Right lobe of liver (tissue), 6 donors: ENCODE results near the gene DIP2C. TPM values are rescaled to one million over a fixed set of nuclear protein-coding genes. Genes with fewer than 3 reads are reported as not detected.
A peak's percentile ranks its signal among the peaks of the same experiment; 100 is the strongest.

Source experiments
- ATAC-seq, 4 donors: fragments of 200-7000 bp; cut with Tn5 transposase; one replicate each; pipeline ENCODE4 v1.9.1; 2020; ENCODE audit warnings: mild to moderate bottlenecking in 4 of 4, moderate library complexity in 4 of 4
- DNase-seq, 3 donors: peaks; one replicate each; pipeline ENCODE4 v3.0.0-alpha.2; 2020
- H3K27ac ChIP-seq, 3 donors: fragments of 200-600 bp; one replicate each; pipeline ENCODE4 v1.8.0; 2022
- H3K27me3 ChIP-seq, 2 donors: fragments of 200-600 bp; one replicate each; pipeline ENCODE4 v1.8.0; 2022
- H3K36me3 ChIP-seq, 4 donors: fragments of 200-600 bp; sonication (generic) in 1 of 4; one replicate each; pipeline versions ENCODE4 v1.5.1 to v1.8.0; 2017 to 2022; ENCODE audit warnings: control low read depth in 1 of 4
- H3K4me1 ChIP-seq, 4 donors: fragments of 200-600 bp; sonication (generic) in 1 of 4; one replicate each; pipeline versions ENCODE4 v1.5.1 to v1.8.0; 2017 to 2022; ENCODE audit warnings: control low read depth in 1 of 4
- H3K4me3 ChIP-seq, 3 donors: fragments of 200-600 bp; one replicate each; pipeline ENCODE4 v1.8.0; 2022
- H3K9me3 ChIP-seq, 4 donors: fragments of 200-600 bp; sonication (generic) in 1 of 4; one replicate each; pipeline versions ENCODE4 v1.5.1 to v1.8.0; 2017 to 2022; ENCODE audit warnings: control low read depth in 1 of 4
- CTCF ChIP-seq, 4 donors: fragments of 200-600 bp in 3 of 4; fragments of 450-650 bp in 1 of 4; IDR thresholded peaks; one replicate each; pipeline versions ENCODE4 v1.5.1 to v1.8.0; 2016 to 2022; ENCODE audit warnings: antibody characterized with exemption in 4 of 4, mild to moderate bottlenecking in 2 of 4
- POLR2A ChIP-seq: fragments of 450-650 bp; IDR thresholded peaks from one replicate; pipeline ENCODE4 v1.6.1; 2017; ENCODE audit warnings: antibody characterized with exemption, mild to moderate bottlenecking
- WGBS: methylation state at CpG from one replicate; pipeline ENCODE4 v1.1.6; 2018; ENCODE audit warnings: low coverage, low lambda C conversion rate; ENCODE audit not compliant: insufficient coverage; ENCODE audit errors: missing lambda C conversion rate; 5-methylcytosine and 5-hydroxymethylcytosine counted together
- intact Hi-C, 2 donors: fragments of 100-400 bp; cut with DNase I; formaldehyde crosslinking; loops; one replicate each; pipeline versions ENCODE4 v1.11.2 to v1.14.1; 2022
- total RNA-seq, 6 experiments: library from RNA; depleted of rRNA in 2 of 6; stranded (reverse); fragments of >200 nt in 2 of 6; fragmentation: NEBNext Ultra II Directional in 3 of 6; extraction: Animal tissue kit (Norgen Biotek cat#: 25700) in 3 of 6; gene quantifications; one replicate each; pipeline versions ENCODE4 v1.1.0 to v1.2.4, GENCODE V29; 2016 to 2023
- donor health status: DM: no; HTN: yes; CAD: no.
- donor health status: DM: no; HTN: no; CAD: no.
- donor health status: DM: no; HTN: no; CAD: no.
- donor health status: DM: no; HTN: yes; CAD: no.
- donor health status: DM: no; HTN: yes; CAD: no.

The DIP2C gene
- total RNA-seq, 6 experiments from 2014 or later = 8.0 to 13.5 (median 11.7) TPM

- intact Hi-C loops = no loop called here
- H3K27me3 ChIP-seq = no peaks in the 10 kb centered on the region
- no peak overlapping the region for H3K27ac ChIP-seq
- no peaks in the 10 kb centered on the region for H3K9me3 ChIP-seq
- 83% methylated on average over 6 of the region's 15 CpGs for WGBS
- ATAC-seq = no peak
- TF ChIP-seq POLR2A = no peak
- no peak overlapping the region for H3K4me3 ChIP-seq
- DNase-seq = no peak
- peaks cover 0 to 9% (median 0%) of the 10 kb centered on the region in 4 donors for H3K4me1 ChIP-seq
- no peaks in the 10 kb centered on the region for H3K36me3 ChIP-seq
Observed at GRCh38 chr10:517872-518475, 171.5 kb downstream of the DIP2C start.

- intact Hi-C loops = no loop called here
- ATAC-seq (no peak), DNase-seq (no peak)
- Histone ChIP-seq H3K27ac (no peak overlapping the region), H3K4me3 (no peak overlapping the region), H3K9me3 (no peaks in the 10 kb centered on the region), H3K4me1 (peaks cover 0 to 9% (median 0%) of the 10 kb centered on the region in 4 donors), H3K27me3 (no peaks in the 10 kb centered on the region), H3K36me3 (no peaks in the 10 kb centered on the region)
- TF ChIP-seq CTCF (IDR thresholded peaks at IDR 0.05) (no peak), POLR2A (no peak)
- WGBS = 73% methylated on average over 10 of the region's 11 CpGs
Observed at GRCh38 chr10:517241-517830, 172.1 kb downstream of the DIP2C start.

GRCh38 chr10:516764-517163, 172.7 kb downstream of the DIP2C start:
- H3K4me3 ChIP-seq = no peak overlapping the region
- peaks cover 0 to 9% (median 0%) of the 10 kb centered on the region in 4 donors for H3K4me1 ChIP-seq
- intact Hi-C loops = no loop called here
- H3K27me3 ChIP-seq = no peaks in the 10 kb centered on the region
- no peak for DNase-seq
- no peaks in the 10 kb centered on the region for H3K9me3 ChIP-seq
- WGBS = 71% methylated on average over 3 of the region's 10 CpGs
- TF ChIP-seq POLR2A = no peak
- TF ChIP-seq CTCF (IDR thresholded peaks at IDR 0.05) = no peak
- H3K36me3 ChIP-seq = no peaks in the 10 kb centered on the region
- no peak for ATAC-seq
- H3K27ac ChIP-seq = no peak overlapping the region

- 82% methylated on average over 6 of the region's 8 CpGs for WGBS
- Histone ChIP-seq H3K4me1 (peaks cover 0 to 9% (median 0%) of the 10 kb centered on the region in 4 donors), H3K9me3 (no peaks in the 10 kb centered on the region), H3K27me3 (no peaks in the 10 kb centered on the region), H3K27ac (no peak overlapping the region), H3K36me3 (no peaks in the 10 kb centered on the region), H3K4me3 (no peak overlapping the region)
- ATAC-seq = no peak
- no peak for TF ChIP-seq POLR2A
- no peak for TF ChIP-seq CTCF (IDR thresholded peaks at IDR 0.05)
- intact Hi-C loops = no loop called here
- DNase-seq = no peak
Observed at GRCh38 chr10:515674-516073, 173.8 kb downstream of the DIP2C start.

GRCh38 chr10:514137-514671, 175.3 kb downstream of the DIP2C start:
- no peaks in the 10 kb centered on the region for H3K9me3 ChIP-seq
- no peak for TF ChIP-seq CTCF (IDR thresholded peaks at IDR 0.05)
- no peak for TF ChIP-seq POLR2A
- ATAC-seq (peak; percentile 30 to 61 (median 48)), DNase-seq (peak in 1 of 3 donors; percentile 10)
- H3K4me1 ChIP-seq = peaks cover 0 to 9% (median 0%) of the 10 kb centered on the region in 4 donors
- no peak overlapping the region for H3K27ac ChIP-seq
- no peaks in the 10 kb centered on the region for H3K27me3 ChIP-seq
- 45% methylated on average over 7 of the region's 22 CpGs for WGBS
- H3K36me3 ChIP-seq = no peaks in the 10 kb centered on the region
- H3K4me3 ChIP-seq = no peak overlapping the region
- intact Hi-C loops = loop anchor here in 1 of 2 donors (5.0 kb wide), 1 partner anchor 273 kb away; no protein-coding TSS in a partner anchor
